Ishikawa (cell line): ENCODE measurements around the gene CALHM4.

Experiments
- CEBPB ChIP-seq: IDR thresholded peaks from 2 replicates; pipeline ENCODE4 v1.6.1; 2012
- CREB1 ChIP-seq: IDR thresholded peaks from 2 replicates; pipeline ENCODE4 v1.6.1; 2012; ENCODE audit warnings: low read depth
- EGR1 ChIP-seq: IDR thresholded peaks from 2 replicates; pipeline ENCODE4 v1.6.1; 2012
- EP300 ChIP-seq: IDR thresholded peaks from 2 replicates; pipeline ENCODE4 v1.6.1; 2012; ENCODE audit warnings: borderline replicate concordance
- FOXM1 ChIP-seq: IDR thresholded peaks from 2 replicates; pipeline ENCODE4 v1.6.1; 2012; ENCODE audit warnings: low read depth, borderline replicate concordance
- NFIC ChIP-seq: IDR thresholded peaks from 2 replicates; pipeline ENCODE4 v1.6.1; 2012
- RAD21 ChIP-seq: IDR thresholded peaks from 2 replicates; pipeline ENCODE4 v1.6.1; 2012; ENCODE audit warnings: low read depth
- TAF1 ChIP-seq: IDR thresholded peaks from 2 replicates; pipeline ENCODE4 v1.6.1; 2012; ENCODE audit warnings: low read depth, mild to moderate bottlenecking
- TCF12 ChIP-seq: IDR thresholded peaks from 2 replicates; pipeline ENCODE4 v1.6.1; 2012; ENCODE audit warnings: low read depth
- YY1 ChIP-seq: IDR thresholded peaks from 2 replicates; pipeline ENCODE4 v1.6.1; 2012; ENCODE audit warnings: low read depth
- ZBTB7A ChIP-seq: IDR thresholded peaks from 2 replicates; pipeline ENCODE4 v1.6.1; 2012; ENCODE audit warnings: low read depth
- TF ChIP-seq, protein P1 (sequence below): IDR thresholded peaks from 2 replicates; pipeline ENCODE4 v1.6.1; 2012
- TF ChIP-seq, protein P2 (sequence below): IDR thresholded peaks from 2 replicates; pipeline ENCODE4 v1.6.1; 2012; ENCODE audit warnings: low read depth, mild to moderate bottlenecking

DNA sequence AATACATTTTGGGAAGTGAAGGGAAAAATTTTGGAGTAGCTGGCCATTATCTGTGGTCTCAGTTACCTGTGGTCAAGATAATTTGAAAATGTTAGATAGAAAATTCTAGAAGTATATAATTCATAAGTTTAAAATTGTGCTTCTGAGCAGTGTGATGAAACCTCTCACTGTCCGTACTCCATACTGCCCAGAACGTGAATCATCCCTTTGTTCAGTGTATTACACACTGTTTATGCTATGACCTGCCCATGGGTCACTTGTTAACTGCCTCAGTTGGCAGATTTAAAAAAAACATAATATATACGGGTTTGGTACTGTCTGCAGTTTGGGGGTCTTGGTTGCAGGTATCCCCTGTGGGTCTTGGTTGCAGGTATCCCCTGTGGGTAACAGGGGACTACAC lies 46.2 kb upstream of the CALHM4 start:
- no peak for TF ChIP-seq FOXM1
- TF ChIP-seq, protein P1, sequence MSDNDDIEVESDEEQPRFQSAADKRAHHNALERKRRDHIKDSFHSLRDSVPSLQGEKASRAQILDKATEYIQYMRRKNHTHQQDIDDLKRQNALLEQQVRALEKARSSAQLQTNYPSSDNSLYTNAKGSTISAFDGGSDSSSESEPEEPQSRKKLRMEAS: no peak
- TF ChIP-seq EGR1: no peak
- TF ChIP-seq TAF1: no peak
- no peak for TF ChIP-seq NFIC
- no peak for TF ChIP-seq TCF12
- no peak for TF ChIP-seq CREB1
- TF ChIP-seq, protein P2, sequence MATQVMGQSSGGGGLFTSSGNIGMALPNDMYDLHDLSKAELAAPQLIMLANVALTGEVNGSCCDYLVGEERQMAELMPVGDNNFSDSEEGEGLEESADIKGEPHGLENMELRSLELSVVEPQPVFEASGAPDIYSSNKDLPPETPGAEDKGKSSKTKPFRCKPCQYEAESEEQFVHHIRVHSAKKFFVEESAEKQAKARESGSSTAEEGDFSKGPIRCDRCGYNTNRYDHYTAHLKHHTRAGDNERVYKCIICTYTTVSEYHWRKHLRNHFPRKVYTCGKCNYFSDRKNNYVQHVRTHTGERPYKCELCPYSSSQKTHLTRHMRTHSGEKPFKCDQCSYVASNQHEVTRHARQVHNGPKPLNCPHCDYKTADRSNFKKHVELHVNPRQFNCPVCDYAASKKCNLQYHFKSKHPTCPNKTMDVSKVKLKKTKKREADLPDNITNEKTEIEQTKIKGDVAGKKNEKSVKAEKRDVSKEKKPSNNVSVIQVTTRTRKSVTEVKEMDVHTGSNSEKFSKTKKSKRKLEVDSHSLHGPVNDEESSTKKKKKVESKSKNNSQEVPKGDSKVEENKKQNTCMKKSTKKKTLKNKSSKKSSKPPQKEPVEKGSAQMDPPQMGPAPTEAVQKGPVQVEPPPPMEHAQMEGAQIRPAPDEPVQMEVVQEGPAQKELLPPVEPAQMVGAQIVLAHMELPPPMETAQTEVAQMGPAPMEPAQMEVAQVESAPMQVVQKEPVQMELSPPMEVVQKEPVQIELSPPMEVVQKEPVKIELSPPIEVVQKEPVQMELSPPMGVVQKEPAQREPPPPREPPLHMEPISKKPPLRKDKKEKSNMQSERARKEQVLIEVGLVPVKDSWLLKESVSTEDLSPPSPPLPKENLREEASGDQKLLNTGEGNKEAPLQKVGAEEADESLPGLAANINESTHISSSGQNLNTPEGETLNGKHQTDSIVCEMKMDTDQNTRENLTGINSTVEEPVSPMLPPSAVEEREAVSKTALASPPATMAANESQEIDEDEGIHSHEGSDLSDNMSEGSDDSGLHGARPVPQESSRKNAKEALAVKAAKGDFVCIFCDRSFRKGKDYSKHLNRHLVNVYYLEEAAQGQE: no peak
- TF ChIP-seq CEBPB: no peak
- no peak for TF ChIP-seq RAD21
- no peak for TF ChIP-seq EP300
- TF ChIP-seq YY1: no peak
- TF ChIP-seq ZBTB7A: no peak
